Left lung (tissue), 10 donors: ENCODE results near the gene GALNT13. TPM values are rescaled to one million over a fixed set of nuclear protein-coding genes. Genes with fewer than 3 reads are reported as not detected.
A peak's percentile ranks its signal among the peaks of the same experiment; 100 is the strongest.

ENCODE experiments used
- ATAC-seq: fragments of 200-7000 bp; cut with Tn5 transposase; one replicate; pipeline ENCODE4 v1.9.1; 2020; ENCODE audit warnings: moderate library complexity
- DNase-seq, 4 donors: peaks; one replicate each; pipeline ENCODE4 v3.0.0-alpha.2; 2013 to 2020
- H3K27ac ChIP-seq, 2 donors: fragments of 200-600 bp; sonication (generic) in 1 of 2; one replicate each; pipeline versions ENCODE4 v1.5.0 to v1.8.0; 2020 to 2021
- H3K27me3 ChIP-seq, 2 donors: fragments of 200-600 bp; sonication (generic) in 1 of 2; one replicate each; pipeline versions ENCODE4 v1.5.0 to v1.8.0; 2020 to 2021
- H3K36me3 ChIP-seq, 2 donors: fragments of 200-600 bp; sonication (generic) in 1 of 2; one replicate each; pipeline versions ENCODE4 v1.5.0 to v1.8.0; 2020 to 2021
- H3K4me1 ChIP-seq, 2 donors: fragments of 200-600 bp; one replicate each; pipeline ENCODE4 v1.8.0; 2021
- H3K4me3 ChIP-seq, 2 donors: fragments of 200-600 bp; sonication (generic) in 1 of 2; one replicate each; pipeline versions ENCODE4 v1.5.0 to v1.8.0; 2020 to 2021; ENCODE audit warnings: mild to moderate bottlenecking in 1 of 2
- H3K9me3 ChIP-seq, 2 donors: fragments of 200-600 bp; sonication (generic) in 1 of 2; one replicate each; pipeline versions ENCODE4 v1.5.0 to v1.8.0; 2020 to 2021
- CTCF ChIP-seq, 2 donors: fragments of 200-600 bp; sonication (generic) in 1 of 2; IDR thresholded peaks; one replicate each; pipeline versions ENCODE4 v1.5.0 to v1.8.0; 2021; ENCODE audit warnings: antibody characterized with exemption in 2 of 2
- intact Hi-C, 2 donors: fragments of 100-400 bp; cut with DNase I; formaldehyde crosslinking; loops; one replicate each; pipeline versions ENCODE4 v1.11.2 to v1.14.2; 2022
- polyA plus RNA-seq, 6 donors: library from polyadenylated mRNA; unstranded; fragments of 120-200 nt; gene quantifications; one replicate each; pipeline ENCODE4 v1.2.1, GENCODE V29; 2013; ENCODE audit not compliant: insufficient read length in 6 of 6
- total RNA-seq, 2 donors: library from RNA; stranded (reverse); fragmentation: NEBNext Ultra II Directional; extraction: Animal tissue kit (Norgen Biotek cat#: 25700); gene quantifications; one replicate each; pipeline ENCODE4 v1.2.1, GENCODE V29; 2021
- donor health status: DM: no; HTN: yes; CAD: no.
- donor health status: DM: no; HTN: no; CAD: no.

Gene GALNT13
- total and polyA plus RNA-seq, 8 donors, result 1.1 to 26.4 (median 5.9) TPM

- H3K27ac ChIP-seq, result no peak overlapping the region
- no peaks in the 10 kb centered on the region for H3K27me3 ChIP-seq
- no peak overlapping the region for H3K4me3 ChIP-seq
- no peaks in the 10 kb centered on the region for H3K36me3 ChIP-seq
- H3K4me1 ChIP-seq, result no peaks in the 10 kb centered on the region
- ATAC-seq (no peak), DNase-seq (no peak)
- intact Hi-C loops, result no loop called here
- H3K9me3 ChIP-seq, result no peaks in the 10 kb centered on the region
- no peak for TF ChIP-seq CTCF (IDR thresholded peaks at IDR 0.05)
Observed at GRCh38 chr2:153858250-153858649, 13.5 kb upstream of the GALNT13 start.

GRCh38 chr2:153864022-153864421, 7.7 kb upstream of the GALNT13 start:
- no peak overlapping the region for H3K27ac ChIP-seq
- H3K4me1 ChIP-seq, result no peaks in the 10 kb centered on the region
- no peak overlapping the region for H3K4me3 ChIP-seq
- DNase-seq (peak in 1 of 4 donors; percentile 2), ATAC-seq (no peak)
- intact Hi-C loops, result no loop called here
- H3K36me3 ChIP-seq, result no peaks in the 10 kb centered on the region
- TF ChIP-seq CTCF (IDR thresholded peaks at IDR 0.05), result no peak
- H3K27me3 ChIP-seq, result no peaks in the 10 kb centered on the region
- H3K9me3 ChIP-seq, result no peaks in the 10 kb centered on the region

GRCh38 chr2:153866595-153866994, 5.1 kb upstream of the GALNT13 start:
- intact Hi-C loops, result no loop called here

GRCh38 chr2:153870308-153870707, 1.4 kb upstream of the GALNT13 start:
- H3K27ac ChIP-seq, result no peak overlapping the region
- no peaks in the 10 kb centered on the region for H3K36me3 ChIP-seq
- intact Hi-C loops, result no loop called here
- no peaks in the 10 kb centered on the region for H3K4me1 ChIP-seq
- no peak for TF ChIP-seq CTCF (IDR thresholded peaks at IDR 0.05)
- peaks cover 21 to 53% of the 10 kb centered on the region in 2 donors for H3K27me3 ChIP-seq
- H3K4me3 ChIP-seq, result no peak overlapping the region
- no peak for DNase-seq
- no peaks in the 10 kb centered on the region for H3K9me3 ChIP-seq
- ATAC-seq, result peak; percentile 36

More at GRCh38 chr2:153866595-153866994, 5.1 kb upstream of the GALNT13 start:
- H3K27ac ChIP-seq, result no peak overlapping the region
- ATAC-seq (no peak), DNase-seq (no peak)
- peaks cover 0 to 19% of the 10 kb centered on the region in 2 donors for H3K27me3 ChIP-seq
- no peaks in the 10 kb centered on the region for H3K4me1 ChIP-seq
- TF ChIP-seq CTCF (IDR thresholded peaks at IDR 0.05), result no peak
- no peaks in the 10 kb centered on the region for H3K9me3 ChIP-seq
- H3K4me3 ChIP-seq, result no peak overlapping the region
- no peaks in the 10 kb centered on the region for H3K36me3 ChIP-seq

- Histone ChIP-seq H3K27ac (no peak overlapping the region), H3K36me3 (no peaks in the 10 kb centered on the region), H3K27me3 (peaks cover 21 to 53% of the 10 kb centered on the region in 2 donors), H3K4me3 (peak overlapping the region in 1 of 2 donors; percentile 34), H3K9me3 (no peaks in the 10 kb centered on the region), H3K4me1 (no peaks in the 10 kb centered on the region)
- intact Hi-C loops, result no loop called here
- ATAC-seq (no peak), DNase-seq (peak in 3 of 4 donors; percentile 5 to 60 (median 10))
- no peak for TF ChIP-seq CTCF (IDR thresholded peaks at IDR 0.05)
Observed at GRCh38 chr2:153872311-153873051, 759 bp downstream of the GALNT13 start.
